Brain pericyte (primary cell): Measurements from ENCODE around the gene GGA3.
"Not testable (repeated sequence)": the region's sequence is repeated elsewhere in the genome, so short reads cannot be mapped to it uniquely, and the experiment has no call there.

ENCODE experiments used
- DNase-seq: peaks from one replicate; pipeline ENCODE4 v3.0.0-alpha.2; 2012; ENCODE audit warnings: low read depth, low spot score

GGA3 gene

DNA sequence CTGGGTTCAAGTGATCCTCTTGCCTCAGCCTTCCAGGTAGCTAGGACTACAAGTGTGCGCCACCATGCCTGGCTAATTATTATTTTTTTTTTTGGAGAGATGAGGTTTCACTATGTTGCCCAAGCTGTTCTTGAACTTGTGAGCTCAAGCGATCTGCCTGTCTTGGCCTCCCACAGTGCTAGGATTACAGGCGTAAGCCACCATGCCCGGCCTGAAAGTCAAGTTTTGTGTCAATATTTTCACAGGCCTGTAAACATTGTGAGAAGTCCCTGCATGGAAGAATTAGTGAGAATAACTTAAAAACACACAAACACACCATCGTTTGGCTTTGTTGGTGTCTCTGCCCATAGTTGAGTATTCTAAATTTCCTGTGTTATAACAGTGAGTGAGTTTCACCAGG is 33.7 kb downstream of the GGA3 start:
- no peak for DNase-seq

GRCh38 chr17:75225016-75225415 is 36.4 kb downstream of the GGA3 start:
- no peak for DNase-seq

- no peak for DNase-seq
Observed at GRCh38 chr17:75219815-75220214, 41.6 kb downstream of the GGA3 start.

- DNase-seq = no peak
Observed at GRCh38 chr17:75218131-75218530, 43.3 kb downstream of the GGA3 start.

- DNase-seq = no peak
Observed at GRCh38 chr17:75209061-75209460, 52.3 kb downstream of the GGA3 start.

- DNase-seq = no peak
Observed at GRCh38 chr17:75208161-75208560, 53.2 kb downstream of the GGA3 start.

DNA sequence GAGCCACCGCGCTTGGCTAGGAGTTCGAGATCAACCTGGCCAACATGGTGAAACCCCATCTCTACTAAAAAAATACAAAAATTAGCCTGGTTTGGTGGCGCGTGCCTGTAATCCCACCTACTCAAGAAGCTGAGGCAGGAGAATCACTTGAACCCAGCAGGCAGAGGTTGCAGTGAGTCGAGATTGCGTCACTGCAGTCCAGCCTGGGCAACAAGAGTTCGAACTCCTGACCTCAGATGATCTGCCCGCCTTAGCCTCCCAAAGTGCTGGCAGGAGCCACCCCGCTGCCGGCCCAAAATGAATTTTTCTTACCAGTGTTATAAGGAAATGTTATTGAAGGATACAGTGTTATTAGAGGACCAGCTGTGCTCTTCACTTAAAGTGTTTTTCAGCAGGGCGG is 53.6 kb downstream of the GGA3 start:
- DNase-seq = no peak

DNA sequence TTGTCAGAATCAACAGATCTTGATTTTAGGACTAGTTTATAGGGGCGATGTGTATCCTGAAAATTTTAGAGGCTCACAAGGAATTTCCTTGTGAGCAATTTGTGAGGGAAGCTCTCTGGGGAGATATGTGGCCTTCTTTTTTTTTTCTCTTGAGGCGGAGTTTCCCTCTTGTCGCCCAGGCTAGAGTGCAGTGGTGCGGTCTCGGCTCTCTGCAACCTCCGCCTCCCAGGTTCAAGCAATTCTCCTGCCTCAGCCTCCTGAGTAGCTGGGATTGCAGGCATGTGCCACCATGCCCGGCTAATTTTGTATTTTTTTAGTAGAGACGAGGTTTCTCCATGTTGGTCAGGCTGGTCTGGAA is 54.4 kb downstream of the GGA3 start:
- not testable (repeated sequence) for DNase-seq

DNA sequence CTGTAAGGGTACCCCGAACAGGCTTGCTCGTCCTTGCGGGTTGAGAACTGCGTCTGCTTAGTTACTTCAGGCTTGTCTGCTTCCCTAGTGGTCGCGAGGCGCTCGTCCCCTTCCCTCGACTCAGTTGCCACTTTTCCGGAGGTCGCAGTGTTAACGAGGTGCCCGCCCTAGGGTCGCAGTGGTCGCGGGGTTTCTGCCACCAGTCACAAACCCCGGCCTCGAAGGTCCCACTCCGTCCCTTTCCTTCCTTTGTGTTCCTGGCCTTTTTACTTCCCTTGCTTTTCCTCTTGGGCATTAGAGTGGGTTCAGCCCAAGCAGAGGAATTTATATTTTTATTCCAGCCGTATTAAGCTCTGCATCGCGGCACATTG is 55.6 kb downstream of the GGA3 start:
- DNase-seq = no peak

DNA sequence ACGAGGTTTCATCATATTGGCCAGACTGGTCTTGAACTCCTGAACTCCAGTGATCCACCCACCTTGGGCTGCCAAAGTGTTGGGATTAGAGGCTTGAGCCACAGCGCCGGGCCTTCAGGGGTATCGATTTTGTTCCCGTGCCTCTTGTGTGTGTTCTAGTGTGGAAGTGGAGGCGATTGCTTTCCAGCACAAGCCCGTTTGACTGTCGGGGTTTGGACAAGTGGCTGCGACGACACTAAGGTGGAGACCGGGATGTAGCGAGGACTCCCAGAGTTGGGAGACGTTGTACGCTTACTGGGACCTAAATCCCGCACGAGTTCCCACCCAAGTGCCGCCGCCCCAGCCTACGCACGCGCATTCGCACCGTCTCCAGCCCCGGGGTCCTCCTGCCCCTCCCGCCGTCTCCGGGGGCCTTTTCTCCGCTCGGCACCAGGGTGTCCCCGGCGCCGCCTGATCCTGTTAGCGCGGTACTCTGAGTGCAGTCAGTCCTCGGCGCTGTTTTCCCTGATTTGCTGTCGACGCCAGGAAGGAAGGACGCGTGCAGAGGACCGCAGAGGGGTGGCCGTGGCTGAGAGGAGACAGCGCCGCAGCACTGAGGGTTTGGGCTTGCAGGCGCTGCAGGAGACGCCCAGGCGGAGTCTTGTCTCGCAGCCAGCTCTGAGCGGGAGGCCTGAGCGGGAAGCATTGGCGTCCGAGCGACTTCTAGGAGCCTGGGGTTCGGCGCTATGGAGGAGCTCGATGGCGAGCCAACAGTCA is 56.2 kb downstream of the GGA3 start, which contains the start of gene NUP85:
Gene NUP85, plus strand, starts transcription at position 643 of the 756 bp plus-strand sequence. Its CDS starts 83 bp downstream, at position 726.
- peak; percentile 77 for DNase-seq

GRCh38 chr17:75199886-75200618 is 61.4 kb downstream of the GGA3 start:
- no peak for DNase-seq

GRCh38 chr17:75194879-75195278 is 66.5 kb downstream of the GGA3 start:
- DNase-seq = no peak

DNA sequence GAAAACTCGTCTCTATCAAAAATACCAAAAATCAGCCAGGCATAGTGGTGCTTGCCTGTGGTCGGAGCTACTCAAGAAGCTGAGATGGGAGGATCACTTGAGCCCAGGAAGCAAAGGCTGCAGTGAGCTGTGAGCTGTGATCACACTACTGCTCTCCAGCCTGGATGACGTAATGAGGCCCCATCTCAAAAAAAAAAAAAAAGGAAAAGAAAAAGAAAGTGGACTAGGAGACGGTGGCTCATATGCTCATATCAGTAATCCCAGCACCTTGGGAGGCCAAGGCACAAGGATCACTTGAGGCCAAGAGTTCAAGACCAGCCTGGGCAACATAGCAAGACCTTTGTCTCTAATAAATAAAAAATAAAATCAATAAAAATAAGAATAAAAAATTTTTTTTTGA is 69.8 kb downstream of the GGA3 start:
- no peak for DNase-seq

GRCh38 chr17:75188614-75189013 is 72.8 kb downstream of the GGA3 start:
- DNase-seq = no peak
